GM18499 (cell line): ENCODE results near the gene GAS6.

Experiments used
- ATAC-seq: cut with Tn5 transposase; IDR thresholded peaks from one replicate; pipeline ENCODE4 v1.9.1; 2021; ENCODE audit warnings: moderate number of reproducible peaks; ENCODE audit not compliant: insufficient read depth, unreplicated experiment

GAS6 gene

GRCh38 chr13:113783200-113783881 is 80.5 kb downstream of the GAS6 start:
- no peak for ATAC-seq

- no peak for ATAC-seq
Measured at GRCh38 chr13:113782472-113782871, 81.4 kb downstream of the GAS6 start.

GRCh38 chr13:113781571-113781970 is 82.3 kb downstream of the GAS6 start:
- no peak for ATAC-seq

- ATAC-seq, result no peak
Measured at GRCh38 chr13:113777311-113778260, 86.3 kb downstream of the GAS6 start.

GRCh38 chr13:113776231-113777125 is 87.4 kb downstream of the GAS6 start:
- ATAC-seq, result no peak

- no peak for ATAC-seq
Measured at GRCh38 chr13:113775451-113776145, 88.3 kb downstream of the GAS6 start.

- ATAC-seq, result no peak
Measured at GRCh38 chr13:113774177-113775107, 89.4 kb downstream of the GAS6 start.

GRCh38 chr13:113771709-113772331 is 92.1 kb downstream of the GAS6 start:
- ATAC-seq, result no peak

- ATAC-seq, result no peak
Measured at GRCh38 chr13:113770937-113771336, 92.9 kb downstream of the GAS6 start.
